PC-3 (cell line): ENCODE measurements around the gene RAMP1.

Experiments
- EZH2 ChIP-seq: fragments of 300-600 bp; sonication (generic); IDR thresholded peaks from one replicate; pipeline ENCODE4 v1.6.1; 2017; ENCODE audit warnings: antibody characterized with exemption, mild to moderate bottlenecking, low read length; ENCODE audit not compliant: unreplicated experiment
- EZH2phosphoT487 ChIP-seq: fragments of 300-600 bp; sonication (generic); IDR thresholded peaks from 2 replicates; pipeline ENCODE4 v1.6.1; 2018; ENCODE audit warnings: mild to moderate bottlenecking, antibody characterized with exemption, low read length, borderline replicate concordance
- TF ChIP-seq, protein P1 (sequence below): fragments of 300-600 bp; sonication (generic); conservative IDR thresholded peaks from 2 replicates; pipeline ENCODE4 v1.5.1; 2017; ENCODE audit warnings: antibody characterized with exemption, low read depth, mild to moderate bottlenecking, low read length

DNA sequence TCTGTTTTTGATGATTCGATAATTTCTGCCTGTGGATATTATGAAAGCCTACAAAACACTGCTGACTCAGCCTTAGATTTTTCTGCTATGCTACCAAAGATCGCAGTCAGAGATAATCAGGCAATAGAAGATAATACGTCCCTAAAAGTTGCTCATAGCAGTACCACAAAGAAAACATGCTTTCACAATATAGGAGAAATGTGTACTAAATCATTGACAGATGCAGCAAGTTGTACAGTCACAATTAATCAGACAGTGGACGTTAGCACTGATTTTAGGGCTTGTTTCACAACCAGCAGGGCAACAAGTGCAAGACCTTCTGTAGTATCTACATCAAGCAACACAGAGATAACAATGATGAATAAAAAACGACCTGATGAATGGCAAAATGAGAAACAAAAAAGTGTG lies 41.4 kb upstream of the RAMP1 start:
- TF ChIP-seq, protein P1, sequence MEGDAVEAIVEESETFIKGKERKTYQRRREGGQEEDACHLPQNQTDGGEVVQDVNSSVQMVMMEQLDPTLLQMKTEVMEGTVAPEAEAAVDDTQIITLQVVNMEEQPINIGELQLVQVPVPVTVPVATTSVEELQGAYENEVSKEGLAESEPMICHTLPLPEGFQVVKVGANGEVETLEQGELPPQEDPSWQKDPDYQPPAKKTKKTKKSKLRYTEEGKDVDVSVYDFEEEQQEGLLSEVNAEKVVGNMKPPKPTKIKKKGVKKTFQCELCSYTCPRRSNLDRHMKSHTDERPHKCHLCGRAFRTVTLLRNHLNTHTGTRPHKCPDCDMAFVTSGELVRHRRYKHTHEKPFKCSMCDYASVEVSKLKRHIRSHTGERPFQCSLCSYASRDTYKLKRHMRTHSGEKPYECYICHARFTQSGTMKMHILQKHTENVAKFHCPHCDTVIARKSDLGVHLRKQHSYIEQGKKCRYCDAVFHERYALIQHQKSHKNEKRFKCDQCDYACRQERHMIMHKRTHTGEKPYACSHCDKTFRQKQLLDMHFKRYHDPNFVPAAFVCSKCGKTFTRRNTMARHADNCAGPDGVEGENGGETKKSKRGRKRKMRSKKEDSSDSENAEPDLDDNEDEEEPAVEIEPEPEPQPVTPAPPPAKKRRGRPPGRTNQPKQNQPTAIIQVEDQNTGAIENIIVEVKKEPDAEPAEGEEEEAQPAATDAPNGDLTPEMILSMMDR = no peak
- TF ChIP-seq EZH2 (no peak), EZH2phosphoT487 (no peak)
